SK-N-MC (cell line): ENCODE measurements around the gene RAB2B.

Source experiments
- EZH2 ChIP-seq: fragments of 200-600 bp; sonication (generic); IDR thresholded peaks from one replicate; pipeline ENCODE4 v1.6.1; 2017; ENCODE audit warnings: antibody characterized with exemption
- POLR2AphosphoS5 ChIP-seq: IDR thresholded peaks from 2 replicates; pipeline ENCODE4 v1.6.1; 2012; ENCODE audit warnings: mild to moderate bottlenecking, low read depth, low read length, borderline replicate concordance

DNA sequence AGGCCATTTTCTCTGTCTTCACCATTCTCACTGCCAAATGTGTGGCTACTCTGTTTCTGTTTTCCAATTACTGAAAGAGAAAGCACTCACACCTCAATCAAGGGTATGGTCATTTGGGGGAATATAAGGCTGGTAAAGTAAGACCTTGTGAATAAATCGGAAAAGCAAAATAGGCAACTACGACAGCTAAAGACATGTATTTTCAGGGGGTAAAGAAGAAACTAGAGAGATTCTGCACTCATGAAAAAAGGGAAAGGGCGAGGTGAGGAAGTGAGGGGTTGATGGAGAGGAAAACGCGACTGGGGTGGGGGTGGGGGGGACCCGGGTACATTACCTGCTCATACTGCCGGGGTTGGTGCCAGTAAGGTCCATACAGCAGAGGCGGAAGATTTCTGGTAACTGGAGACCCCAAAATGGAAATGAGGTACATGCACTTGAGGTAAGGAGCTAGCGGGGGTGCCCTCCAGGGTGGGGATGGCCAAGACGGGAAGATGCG lies 40.1 kb downstream of the RAB2B start:
- TF ChIP-seq EZH2 (no peak), POLR2AphosphoS5 (no peak)
